NCI-H345 (cell line): ENCODE results near the gene METTL25B.

ENCODE experiments used
- DNase-seq: peaks from one replicate; lab custom pipeline; 2025; lab: John Stamatoyannopoulos, UW

METTL25B gene

GRCh38 chr1:156727926-156728598 lies at the start of gene METTL25B:
TSS of gene METTL25B (plus strand) at chr1:156728469. CDS start at chr1:156729105, 636 bp downstream.
- peak; percentile 87 for DNase-seq

- no peak for DNase-seq
These were observed 48.2 kb upstream of the METTL25B start for GRCh38 chr1:156680056-156680455.

GRCh38 chr1:156681196-156681960 lies 46.9 kb upstream of the METTL25B start:
- DNase-seq = no peak

- DNase-seq = no peak
These were observed 45.9 kb upstream of the METTL25B start for GRCh38 chr1:156682166-156682890.

- DNase-seq = no peak
These were observed 44.0 kb upstream of the METTL25B start for GRCh38 chr1:156684227-156684782.

GRCh38 chr1:156689035-156689952 lies 39.0 kb upstream of the METTL25B start:
- DNase-seq = peak; percentile 79

- peak; percentile 25 for DNase-seq
These were observed 38.2 kb upstream of the METTL25B start for GRCh38 chr1:156689953-156690674.

- no peak for DNase-seq
These were observed 37.6 kb upstream of the METTL25B start for GRCh38 chr1:156690675-156691036.

GRCh38 chr1:156691191-156691590 lies 37.1 kb upstream of the METTL25B start:
- no peak for DNase-seq

GRCh38 chr1:156691665-156692440 lies 36.4 kb upstream of the METTL25B start:
- no peak for DNase-seq

GRCh38 chr1:156692441-156692924 lies 35.8 kb upstream of the METTL25B start:
- DNase-seq = no peak

GRCh38 chr1:156692925-156693847 lies 35.1 kb upstream of the METTL25B start:
- DNase-seq = peak; percentile 83

GRCh38 chr1:156693848-156694689 lies 34.2 kb upstream of the METTL25B start:
- DNase-seq = no peak

GRCh38 chr1:156694690-156694962 lies 33.6 kb upstream of the METTL25B start:
- DNase-seq = no peak

GRCh38 chr1:156696755-156697154 lies 31.5 kb upstream of the METTL25B start:
- DNase-seq = no peak

- DNase-seq = peak; percentile 51
These were observed 30.8 kb upstream of the METTL25B start for GRCh38 chr1:156697481-156697880.

GRCh38 chr1:156698995-156699394 lies 29.3 kb upstream of the METTL25B start:
- DNase-seq = no peak
